IPS-18a (cell line): ENCODE results near the gene ADAMTS16.

Source experiments
- H3K27ac ChIP-seq: one replicate; pipeline ENCODE4 v1.5.1; 2013; ENCODE audit warnings: low read length
- H3K27me3 ChIP-seq: one replicate; pipeline ENCODE4 v1.6.1; 2013; ENCODE audit warnings: mild to moderate bottlenecking, low read length; ENCODE audit not compliant: control insufficient read depth, insufficient read depth
- H3K36me3 ChIP-seq: one replicate; pipeline ENCODE4 v1.6.1; 2013; ENCODE audit warnings: low read depth, low read length; ENCODE audit not compliant: control insufficient read depth
- H3K4me1 ChIP-seq: one replicate; pipeline ENCODE4 v1.6.1; 2013; ENCODE audit warnings: low read depth, low read length; ENCODE audit not compliant: control insufficient read depth
- H3K4me3 ChIP-seq: one replicate; pipeline ENCODE4 v1.5.1; 2013; ENCODE audit warnings: low read length
- H3K9ac ChIP-seq: one replicate; pipeline ENCODE4 v1.6.1; 2013; ENCODE audit warnings: mild to moderate bottlenecking, low read length, moderate library complexity
- H3K9me3 ChIP-seq: one replicate; pipeline ENCODE4 v1.6.1; 2013; ENCODE audit warnings: low read depth, low read length; ENCODE audit not compliant: control insufficient read depth

ADAMTS16 gene

GRCh38 chr5:5321137-5321536 lies 181.0 kb downstream of the ADAMTS16 start:
- Histone ChIP-seq H3K4me3 (no peak overlapping the region), H3K9ac (no peak overlapping the region), H3K36me3 (no peaks in the 10 kb centered on the region), H3K9me3 (no peaks in the 10 kb centered on the region), H3K27ac (no peak overlapping the region), H3K4me1 (peaks cover 7% of the 10 kb centered on the region), H3K27me3 (no peaks in the 10 kb centered on the region)

GRCh38 chr5:5323551-5323950 lies 183.4 kb downstream of the ADAMTS16 start:
- H3K36me3 ChIP-seq, result no peaks in the 10 kb centered on the region
- H3K9ac ChIP-seq, result no peak overlapping the region
- H3K4me3 ChIP-seq, result no peak overlapping the region
- no peaks in the 10 kb centered on the region for H3K27me3 ChIP-seq
- H3K9me3 ChIP-seq, result no peaks in the 10 kb centered on the region
- no peak overlapping the region for H3K27ac ChIP-seq
- H3K4me1 ChIP-seq, result peaks cover 13% of the 10 kb centered on the region

- Histone ChIP-seq H3K27ac (no peak overlapping the region), H3K27me3 (no peaks in the 10 kb centered on the region), H3K4me3 (no peak overlapping the region), H3K9me3 (no peaks in the 10 kb centered on the region), H3K4me1 (peaks cover 27% of the 10 kb centered on the region), H3K9ac (no peak overlapping the region), H3K36me3 (no peaks in the 10 kb centered on the region)
Measured at GRCh38 chr5:5326115-5326758, 186.1 kb downstream of the ADAMTS16 start.

- no peaks in the 10 kb centered on the region for H3K36me3 ChIP-seq
- H3K4me1 ChIP-seq, result peaks cover 27% of the 10 kb centered on the region
- no peaks in the 10 kb centered on the region for H3K9me3 ChIP-seq
- no peak overlapping the region for H3K9ac ChIP-seq
- no peak overlapping the region for H3K27ac ChIP-seq
- H3K27me3 ChIP-seq, result no peaks in the 10 kb centered on the region
- no peak overlapping the region for H3K4me3 ChIP-seq
Measured at GRCh38 chr5:5327126-5327525, 187.0 kb downstream of the ADAMTS16 start.

GRCh38 chr5:5330728-5331452 lies 190.8 kb downstream of the ADAMTS16 start:
- H3K36me3 ChIP-seq, result no peaks in the 10 kb centered on the region
- H3K4me1 ChIP-seq, result peaks cover 23% of the 10 kb centered on the region
- no peak overlapping the region for H3K27ac ChIP-seq
- H3K9ac ChIP-seq, result no peak overlapping the region
- no peaks in the 10 kb centered on the region for H3K27me3 ChIP-seq
- H3K4me3 ChIP-seq, result no peak overlapping the region
- H3K9me3 ChIP-seq, result no peaks in the 10 kb centered on the region

GRCh38 chr5:5331848-5332247 lies 191.7 kb downstream of the ADAMTS16 start:
- no peaks in the 10 kb centered on the region for H3K36me3 ChIP-seq
- no peaks in the 10 kb centered on the region for H3K27me3 ChIP-seq
- peaks cover 15% of the 10 kb centered on the region for H3K4me1 ChIP-seq
- no peak overlapping the region for H3K4me3 ChIP-seq
- no peak overlapping the region for H3K9ac ChIP-seq
- H3K9me3 ChIP-seq, result no peaks in the 10 kb centered on the region
- no peak overlapping the region for H3K27ac ChIP-seq

- H3K4me1 ChIP-seq, result peaks cover 15% of the 10 kb centered on the region
- no peaks in the 10 kb centered on the region for H3K27me3 ChIP-seq
Measured at GRCh38 chr5:5332287-5332686, 192.2 kb downstream of the ADAMTS16 start.

GRCh38 chr5:5335107-5335506 lies 195.0 kb downstream of the ADAMTS16 start:
- Histone ChIP-seq H3K4me1 (peaks cover 14% of the 10 kb centered on the region), H3K9me3 (no peaks in the 10 kb centered on the region), H3K36me3 (no peaks in the 10 kb centered on the region), H3K27ac (no peak overlapping the region), H3K9ac (no peak overlapping the region), H3K4me3 (no peak overlapping the region), H3K27me3 (no peaks in the 10 kb centered on the region)

More at GRCh38 chr5:5332287-5332686, 192.2 kb downstream of the ADAMTS16 start:
- H3K9me3 ChIP-seq, result no peaks in the 10 kb centered on the region
- no peak overlapping the region for H3K9ac ChIP-seq
- no peaks in the 10 kb centered on the region for H3K36me3 ChIP-seq
- H3K27ac ChIP-seq, result no peak overlapping the region
- H3K4me3 ChIP-seq, result no peak overlapping the region

GRCh38 chr5:5335700-5336264 lies 195.7 kb downstream of the ADAMTS16 start:
- Histone ChIP-seq H3K4me1 (peaks cover 14% of the 10 kb centered on the region), H3K27ac (no peak overlapping the region), H3K9ac (no peak overlapping the region), H3K9me3 (no peaks in the 10 kb centered on the region), H3K36me3 (no peaks in the 10 kb centered on the region), H3K27me3 (no peaks in the 10 kb centered on the region), H3K4me3 (no peak overlapping the region)

GRCh38 chr5:5339257-5339656 lies 199.1 kb downstream of the ADAMTS16 start:
- Histone ChIP-seq H3K27ac (no peak overlapping the region), H3K9ac (no peak overlapping the region), H3K4me3 (no peak overlapping the region), H3K27me3 (no peaks in the 10 kb centered on the region), H3K4me1 (peaks cover 11% of the 10 kb centered on the region), H3K36me3 (no peaks in the 10 kb centered on the region), H3K9me3 (no peaks in the 10 kb centered on the region)

- no peaks in the 10 kb centered on the region for H3K36me3 ChIP-seq
- H3K9me3 ChIP-seq, result no peaks in the 10 kb centered on the region
- H3K27me3 ChIP-seq, result no peaks in the 10 kb centered on the region
- no peak overlapping the region for H3K9ac ChIP-seq
- H3K27ac ChIP-seq, result no peak overlapping the region
- peaks cover 11% of the 10 kb centered on the region for H3K4me1 ChIP-seq
- no peak overlapping the region for H3K4me3 ChIP-seq
Measured at GRCh38 chr5:5340206-5340729, 200.1 kb downstream of the ADAMTS16 start.
